Stomach (tissue), 4 donors: ENCODE results near the gene ZNRF4.

ENCODE experiments used
- CTCF ChIP-seq, 7 experiments: fragments of 450-650 bp in 4 of 7; fragments of 200-600 bp in 3 of 7; sonication (generic) in 3 of 7; IDR thresholded peaks; one replicate each; pipeline ENCODE4 v1.5.1; 2016 to 2019; ENCODE audit warnings: antibody characterized with exemption in 7 of 7, control low read depth in 2 of 7, mild to moderate bottlenecking in 1 of 7
- POLR2A ChIP-seq, 4 donors: fragments of 450-650 bp; IDR thresholded peaks; one replicate each; pipeline ENCODE4 v1.6.1; 2016; ENCODE audit warnings: antibody characterized with exemption in 4 of 4, control low read depth in 2 of 4, mild to moderate bottlenecking in 1 of 4, moderate library complexity in 1 of 4
- POLR2AphosphoS5 ChIP-seq, 3 donors: sonication (generic); formaldehyde crosslinking; IDR thresholded peaks; one replicate each; pipeline ENCODE4 v1.6.1; 2016; ENCODE audit warnings: antibody characterized with exemption in 3 of 3

GRCh38 chr19:5478925-5479588 lies 23.8 kb downstream of the ZNRF4 start:
- TF ChIP-seq CTCF (IDR thresholded peaks at IDR 0.05) (no peak), POLR2AphosphoS5 (IDR thresholded peaks at IDR 0.05) (no peak), POLR2A (IDR thresholded peaks at IDR 0.05) (no peak)
